Measurements from ENCODE around the gene CA9. TPM values are rescaled to one million over a fixed set of nuclear protein-coding genes. Genes with fewer than 3 reads are reported as not detected.

Gene CA9
- total and polyA plus RNA-seq, 5 donors: 1.0 to 1.4 (median 1.1) TPM; not detected in 1

- DNase-seq: peak in 1 of 3 donors; percentile 82
- H3K4me3 ChIP-seq (ENCODE audit: low read length): peak overlapping the region; percentile 70
- intact Hi-C loops (cut with DNase I): no loop called here
- no peaks in the 10 kb centered on the region for H3K27me3 ChIP-seq (ENCODE audit: control insufficient read depth, insufficient read depth)
- no peaks in the 10 kb centered on the region for H3K9me3 ChIP-seq (ENCODE audit: control insufficient read depth, low read length)
- H3K27ac ChIP-seq (ENCODE audit: low read length): peak overlapping the region; percentile 6
- no peak for ATAC-seq
- peaks cover 2% of the 10 kb centered on the region for H3K4me1 ChIP-seq (ENCODE audit: control insufficient read depth, insufficient read depth, low read length)
- WGBS: 44% methylated on average over 11 of the region's 11 CpGs
Measured at GRCh38 chr9:35686222-35687203, 12.8 kb downstream of the CA9 start.

DNA sequence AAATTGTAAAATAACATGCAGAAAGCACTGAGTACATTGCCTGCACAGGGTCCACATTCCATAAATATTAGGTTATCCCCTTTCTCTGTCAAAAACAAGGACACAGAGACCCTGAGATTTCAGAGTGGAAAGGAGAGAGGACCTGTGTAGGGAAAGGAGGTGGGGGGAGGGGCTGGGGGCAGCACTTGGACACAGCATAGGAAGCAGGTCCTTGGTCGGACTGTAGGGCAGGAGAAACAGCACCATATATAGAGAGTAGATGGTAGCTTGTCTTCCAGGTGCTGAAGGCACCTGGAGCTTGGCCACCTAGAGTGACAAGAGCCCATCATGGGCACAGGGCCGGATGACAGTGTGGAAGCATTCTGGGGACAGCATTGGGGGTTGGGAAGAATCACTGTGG lies 13.6 kb downstream of the CA9 start:
- no peak for ATAC-seq
- intact Hi-C loops (cut with DNase I): no loop called here
- Histone ChIP-seq H3K27me3 (ENCODE audit: control insufficient read depth, insufficient read depth) (no peaks in the 10 kb centered on the region), H3K9me3 (ENCODE audit: control insufficient read depth, low read length) (no peaks in the 10 kb centered on the region), H3K27ac (ENCODE audit: low read length) (peak overlapping the region; percentile 76), H3K4me3 (ENCODE audit: low read length) (peak overlapping the region; percentile 70), H3K4me1 (ENCODE audit: control insufficient read depth, insufficient read depth, low read length) (peaks cover 2% of the 10 kb centered on the region)
- WGBS: 54% methylated on average over 2 of the region's 2 CpGs
- peak in 1 of 3 donors; percentile 14 for DNase-seq

- 59% methylated on average over 2 of the region's 2 CpGs for WGBS
- peak overlapping the region; percentile 70 for H3K4me3 ChIP-seq (ENCODE audit: low read length)
- no peaks in the 10 kb centered on the region for H3K27me3 ChIP-seq (ENCODE audit: control insufficient read depth, insufficient read depth)
- intact Hi-C loops (cut with DNase I): no loop called here
- H3K9me3 ChIP-seq (ENCODE audit: control insufficient read depth, low read length): no peaks in the 10 kb centered on the region
- peaks cover 2% of the 10 kb centered on the region for H3K4me1 ChIP-seq (ENCODE audit: control insufficient read depth, insufficient read depth, low read length)
- H3K27ac ChIP-seq (ENCODE audit: low read length): peak overlapping the region; percentile 76
- DNase-seq (peak in 1 of 3 donors; percentile 58), ATAC-seq (no peak)
Measured at GRCh38 chr9:35687972-35688557, 14.3 kb downstream of the CA9 start.

DNA sequence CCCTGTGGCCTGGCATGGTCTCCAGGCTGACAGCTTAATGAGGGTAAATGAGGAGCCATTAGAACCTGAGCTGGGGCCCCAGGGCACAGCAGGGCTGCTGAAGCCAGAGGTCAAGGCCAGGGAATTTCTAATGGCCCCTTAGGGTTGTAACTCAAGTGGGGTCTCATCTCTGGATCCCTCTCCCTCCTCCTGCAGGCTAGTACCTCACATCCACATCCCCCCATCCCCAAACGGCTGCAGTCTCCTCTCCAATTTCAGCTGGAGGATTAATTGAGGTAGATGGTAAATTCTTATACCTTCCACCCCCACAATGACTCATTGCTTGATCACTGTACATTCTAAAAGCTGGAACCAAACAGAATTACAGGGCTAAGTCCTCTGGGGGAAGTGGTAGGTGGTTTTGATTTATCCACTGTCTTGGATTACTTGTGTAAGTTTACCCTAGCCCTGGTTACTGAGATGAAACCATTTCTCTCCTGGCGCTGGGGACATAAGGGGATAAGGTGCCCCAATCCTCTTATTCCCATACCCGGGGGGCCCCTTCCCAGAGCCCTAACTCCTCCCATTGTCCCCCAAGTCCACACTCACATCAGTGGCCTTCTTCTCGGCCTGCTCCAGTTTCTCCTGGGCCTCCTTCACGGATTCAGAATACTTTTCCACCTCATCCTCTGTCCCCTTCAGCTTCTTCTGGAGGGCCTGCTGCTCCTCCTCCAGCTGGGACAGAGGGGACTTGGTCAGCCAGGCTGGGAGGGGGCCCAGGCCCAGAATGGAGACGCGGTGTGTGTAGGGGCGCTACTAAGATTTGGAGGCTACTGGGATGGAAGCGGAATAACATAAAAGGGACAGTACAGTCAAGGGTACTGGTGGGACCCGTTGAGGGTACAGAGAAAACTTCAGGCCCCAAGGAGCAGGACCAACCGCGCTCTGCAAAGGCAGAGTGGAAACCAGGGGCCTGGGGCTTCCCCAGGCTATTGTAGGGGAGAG lies 15.1 kb downstream of the CA9 start:
- WGBS: 41% methylated on average over 12 of the region's 12 CpGs
- no peak for ATAC-seq
- Histone ChIP-seq H3K27ac (ENCODE audit: low read length) (peak overlapping the region; percentile 77), H3K27me3 (ENCODE audit: control insufficient read depth, insufficient read depth) (no peaks in the 10 kb centered on the region), H3K4me3 (ENCODE audit: low read length) (peak overlapping the region; percentile 70), H3K9me3 (ENCODE audit: control insufficient read depth, low read length) (no peaks in the 10 kb centered on the region), H3K4me1 (ENCODE audit: control insufficient read depth, insufficient read depth, low read length) (peaks cover 2% of the 10 kb centered on the region)
- intact Hi-C loops (cut with DNase I): no loop called here
- peak in 1 of 3 donors; percentile 44 for DNase-seq

DNA sequence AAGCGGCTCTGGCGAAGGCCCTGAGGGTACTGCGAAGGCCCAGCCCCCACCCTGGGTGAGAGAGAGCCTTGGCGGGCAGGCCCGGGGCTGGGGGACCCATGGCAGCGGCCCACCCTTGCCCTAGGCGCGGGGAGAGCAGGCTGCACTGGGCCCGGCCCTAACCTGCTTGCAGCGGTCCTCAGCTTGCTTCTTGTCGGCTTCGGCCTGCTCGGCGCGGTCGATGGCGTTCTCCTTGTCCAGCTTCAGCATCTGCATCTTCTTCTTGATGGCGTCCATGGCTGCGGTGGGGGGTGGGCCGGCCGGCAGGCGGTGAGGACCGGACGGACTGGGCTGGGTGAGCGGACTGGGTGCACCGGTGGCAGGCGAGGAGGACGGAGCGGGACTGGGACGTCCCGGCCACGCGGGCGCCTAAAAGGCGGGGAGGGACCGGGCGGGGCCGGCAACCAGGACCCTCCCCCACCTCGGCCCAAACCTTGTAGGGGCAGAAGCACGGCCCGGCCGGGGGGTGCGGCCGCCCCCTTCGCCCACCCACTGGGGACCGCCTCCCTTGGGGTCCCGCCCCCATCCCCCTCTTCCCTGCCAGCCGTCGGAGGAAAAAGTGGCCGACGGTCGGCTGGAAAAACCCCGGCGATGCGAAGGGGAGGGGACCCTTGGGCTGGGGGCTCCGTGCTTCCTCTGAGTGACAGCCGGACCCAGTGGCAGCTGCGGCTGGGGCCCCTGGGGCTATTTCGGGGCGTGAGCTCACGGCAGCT lies 16.0 kb downstream of the CA9 start, which contains the start of gene TPM2:
TSS of gene TPM2 (minus strand) at position 384 of the 752 bp plus-strand sequence. CDS start at position 276, 108 bp downstream.
- intact Hi-C loops (cut with DNase I): loop anchor here in 1 of 4 donors (5.0 kb wide), 1 partner anchor 38 kb away; no protein-coding TSS in a partner anchor
- ATAC-seq: peak; percentile 81 to 84
- Histone ChIP-seq H3K9me3 (ENCODE audit: control insufficient read depth, low read length) (no peaks in the 10 kb centered on the region), H3K27ac (ENCODE audit: low read length) (peak within 1 kb of the TSS; percentile 93), H3K27me3 (ENCODE audit: control insufficient read depth, insufficient read depth) (no peaks in the 10 kb centered on the region), H3K4me3 (ENCODE audit: low read length) (peak within 1 kb of the TSS; percentile 70), H3K4me1 (ENCODE audit: control insufficient read depth, insufficient read depth, low read length) (peaks cover 2% of the 10 kb centered on the region)
- peak; percentile 84 to 93 (median 92) for DNase-seq
- 10% methylated on average over 61 of the region's 61 CpGs for WGBS

- ATAC-seq (no peak), DNase-seq (no peak)
- H3K27ac ChIP-seq (ENCODE audit: low read length): peak overlapping the region; percentile 93
- no peaks in the 10 kb centered on the region for H3K27me3 ChIP-seq (ENCODE audit: control insufficient read depth, insufficient read depth)
- H3K4me1 ChIP-seq (ENCODE audit: control insufficient read depth, insufficient read depth, low read length): peaks cover under 1% of the 10 kb centered on the region
- under 1% methylated on average over 21 of the region's 21 CpGs for WGBS
- no peaks in the 10 kb centered on the region for H3K9me3 ChIP-seq (ENCODE audit: control insufficient read depth, low read length)
- H3K4me3 ChIP-seq (ENCODE audit: low read length): peak overlapping the region; percentile 70
- intact Hi-C loops (cut with DNase I): loop anchor here in 1 of 4 donors (5.0 kb wide), 1 partner anchor 37 kb away; no protein-coding TSS in a partner anchor
Measured at GRCh38 chr9:35690294-35690613, 16.5 kb downstream of the CA9 start.

DNA sequence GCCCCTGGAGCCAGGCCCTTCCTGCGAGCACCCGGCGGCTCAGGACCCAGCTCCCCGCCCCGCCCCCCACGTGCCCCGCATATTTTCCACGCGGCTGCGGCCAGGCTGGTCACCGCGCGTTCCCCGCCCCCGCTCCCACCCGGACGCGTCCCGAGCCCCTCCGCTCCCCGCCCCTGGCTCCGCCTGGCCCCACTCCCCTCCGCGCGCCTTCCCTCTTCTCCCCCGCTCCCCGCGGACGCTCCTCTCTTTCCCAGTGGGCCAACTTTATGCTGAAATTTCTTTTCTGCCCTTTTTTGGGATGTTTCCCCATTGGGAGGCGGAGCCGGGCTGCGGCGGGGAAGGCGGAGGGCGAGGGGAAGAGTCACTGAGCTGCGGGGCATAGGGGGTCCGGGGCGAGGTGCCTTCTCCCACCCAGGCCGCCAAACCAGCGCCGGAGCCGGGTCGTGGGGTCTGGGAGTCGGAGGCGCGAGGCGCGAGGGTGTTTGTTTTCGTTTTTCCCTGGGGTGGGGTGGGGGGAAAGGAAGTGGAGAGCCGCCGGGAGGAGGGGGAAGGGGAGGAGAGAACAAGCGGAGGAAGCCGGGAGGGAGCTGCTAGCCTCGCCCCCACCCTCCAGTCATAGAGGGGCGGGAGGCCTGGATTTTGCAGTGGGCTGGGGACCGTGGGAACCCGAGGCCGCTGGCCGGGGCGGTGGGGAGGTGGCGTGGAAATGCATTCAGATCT lies 17.0 kb downstream of the CA9 start:
- Histone ChIP-seq H3K27me3 (ENCODE audit: control insufficient read depth, insufficient read depth) (no peaks in the 10 kb centered on the region), H3K4me3 (ENCODE audit: low read length) (peak overlapping the region; percentile 70), H3K9me3 (ENCODE audit: control insufficient read depth, low read length) (no peaks in the 10 kb centered on the region), H3K27ac (ENCODE audit: low read length) (peak overlapping the region; percentile 93), H3K4me1 (ENCODE audit: control insufficient read depth, insufficient read depth, low read length) (no peaks in the 10 kb centered on the region)
- WGBS: under 1% methylated on average over 61 of the region's 61 CpGs
- peak; percentile 83 to 93 (median 93) for DNase-seq
- ATAC-seq: peak; percentile 73 to 78
- intact Hi-C loops (cut with DNase I): loop anchor here in 1 of 4 donors (5.0 kb wide), 1 partner anchor 37 kb away; no protein-coding TSS in a partner anchor

DNA sequence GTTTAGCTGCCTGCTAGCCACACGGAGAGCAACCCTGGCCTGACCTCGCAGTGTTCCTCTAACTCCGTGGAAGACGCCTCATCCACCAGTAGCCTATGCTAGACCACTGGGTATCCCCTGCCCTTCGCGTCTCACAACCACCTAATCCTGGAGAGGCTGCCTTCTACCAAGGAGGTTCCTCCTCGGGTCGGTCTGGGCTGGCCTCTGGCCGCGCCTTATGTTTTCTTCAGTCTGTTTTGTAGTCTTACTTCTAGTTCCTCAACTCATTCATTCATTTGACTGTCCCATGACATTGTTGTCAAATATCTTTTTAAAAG lies 17.6 kb downstream of the CA9 start:
- intact Hi-C loops (cut with DNase I): loop anchor here in 1 of 4 donors (5.0 kb wide), 1 partner anchor 36 kb away; no protein-coding TSS in a partner anchor
- DNase-seq: no peak
- Histone ChIP-seq H3K27me3 (ENCODE audit: control insufficient read depth, insufficient read depth) (no peaks in the 10 kb centered on the region), H3K9me3 (ENCODE audit: control insufficient read depth, low read length) (no peaks in the 10 kb centered on the region), H3K4me3 (ENCODE audit: low read length) (peak overlapping the region; percentile 70), H3K27ac (ENCODE audit: low read length) (peak overlapping the region; percentile 93), H3K4me1 (ENCODE audit: control insufficient read depth, insufficient read depth, low read length) (no peaks in the 10 kb centered on the region)
- WGBS: 15% methylated on average over 10 of the region's 10 CpGs
- ATAC-seq: no peak

DNA sequence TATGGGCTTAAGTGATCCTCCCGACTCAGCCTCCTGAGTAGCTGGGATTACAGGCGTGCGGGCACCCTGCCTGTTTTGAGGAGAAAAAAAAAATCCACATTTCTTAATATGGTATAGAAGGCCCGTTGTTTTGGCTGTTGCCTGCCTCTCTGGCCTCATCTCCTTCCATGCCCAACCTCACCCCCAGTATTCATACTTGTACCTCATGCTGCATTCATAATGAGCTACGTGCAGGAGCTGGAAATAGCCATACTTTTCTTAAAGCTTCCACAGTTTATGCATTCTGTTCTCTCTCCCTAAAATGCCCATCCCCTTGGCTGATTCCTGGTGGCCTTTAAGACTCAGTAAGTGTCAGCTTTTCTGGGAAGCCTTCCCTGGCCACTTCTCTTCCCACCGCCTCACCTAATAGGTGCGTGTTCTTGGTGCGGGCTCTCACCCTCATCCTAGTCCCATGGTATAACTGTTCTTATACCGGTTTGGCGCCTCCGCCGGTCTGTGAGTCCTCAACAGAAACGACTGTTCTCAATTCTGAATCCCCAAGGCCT lies 18.1 kb downstream of the CA9 start:
- Histone ChIP-seq H3K4me1 (ENCODE audit: control insufficient read depth, insufficient read depth, low read length) (no peaks in the 10 kb centered on the region), H3K4me3 (ENCODE audit: low read length) (no peak overlapping the region), H3K27ac (ENCODE audit: low read length) (peak overlapping the region; percentile 21), H3K9me3 (ENCODE audit: control insufficient read depth, low read length) (no peaks in the 10 kb centered on the region), H3K27me3 (ENCODE audit: control insufficient read depth, insufficient read depth) (no peaks in the 10 kb centered on the region)
- ATAC-seq (no peak), DNase-seq (no peak)
- 69% methylated on average over 13 of the region's 13 CpGs for WGBS
- intact Hi-C loops (cut with DNase I): loop anchor here in 1 of 4 donors (5.0 kb wide), 1 partner anchor 35 kb away; no protein-coding TSS in a partner anchor
